GM23338 (cell line): ENCODE data around the gene GLRA2. TPM values are rescaled to one million over a fixed set of nuclear protein-coding genes. Genes with fewer than 3 reads are reported as not detected.

Experiments
- ATAC-seq: fragments of 200-7000 bp; cut with Tn5 transposase; 3 replicates; pipeline ENCODE4 v1.9.1; 2020
- DNase-seq: peaks from one replicate; pipeline ENCODE4 v3.0.0-alpha.2; 2015; ENCODE audit warnings: low spot score
- H2AFZ ChIP-seq: fragments of 200-600 bp; sonication (generic); 2 replicates; pipeline ENCODE4 v1.8.0; 2016; ENCODE audit warnings: antibody characterized with exemption, mild to moderate bottlenecking, moderate library complexity
- H3F3A ChIP-seq: fragments of 200-600 bp; sonication (generic); replicated peaks from 2 replicates; pipeline ENCODE4 v1.8.0; 2017; ENCODE audit warnings: antibody characterized with exemption, mixed run types, low read depth
- H3K27ac ChIP-seq: fragments of 200-600 bp; sonication (generic); 2 replicates; pipeline ENCODE4 v1.6.1; 2016; ENCODE audit warnings: low read depth
- H3K27me3 ChIP-seq: fragments of 200-600 bp; sonication (generic); 2 replicates; pipeline ENCODE4 v1.8.0; 2016; ENCODE audit warnings: mild to moderate bottlenecking, mixed run types, moderate library complexity; ENCODE audit not compliant: insufficient read depth
- H3K36me3 ChIP-seq: fragments of 200-600 bp; sonication (generic); 2 replicates; pipeline ENCODE4 v1.8.0; 2016; ENCODE audit warnings: mild to moderate bottlenecking; ENCODE audit not compliant: insufficient read depth
- H3K4me1 ChIP-seq: fragments of 200-600 bp; sonication (generic); 2 replicates; pipeline ENCODE4 v1.8.0; 2016; ENCODE audit warnings: mild to moderate bottlenecking, moderate library complexity; ENCODE audit not compliant: insufficient read depth
- H3K4me2 ChIP-seq: fragments of 200-600 bp; sonication (generic); 2 replicates; pipeline ENCODE4 v1.7.1; 2017; ENCODE audit warnings: mixed run types
- H3K4me3 ChIP-seq: fragments of 200-600 bp; sonication (generic); 2 replicates; pipeline ENCODE4 v1.6.1; 2016; ENCODE audit warnings: mixed run types
- H3K79me2 ChIP-seq: fragments of 200-600 bp; sonication (generic); replicated peaks from 2 replicates; pipeline ENCODE4 v1.8.0; 2017; ENCODE audit warnings: mild to moderate bottlenecking; ENCODE audit not compliant: insufficient read depth
- H3K9me2 ChIP-seq: fragments of 200-600 bp; sonication (generic); 2 replicates; pipeline ENCODE4 v1.8.0; 2017; ENCODE audit not compliant: insufficient read depth
- H4K20me1 ChIP-seq: fragments of 200-600 bp; sonication (generic); replicated peaks from 2 replicates; pipeline ENCODE4 v1.8.0; 2017; ENCODE audit warnings: mild to moderate bottlenecking; ENCODE audit not compliant: insufficient read depth
- H3K27ac Mint-ChIP-seq: 2 replicates; pipeline ENCODE4 v1.8.0; 2020; ENCODE audit warnings: inconsistent platforms, mild to moderate bottlenecking, moderate library complexity, mixed read lengths
- H3K27me3 Mint-ChIP-seq: 3 replicates; pipeline ENCODE4 v1.8.0; 2022; ENCODE audit warnings: low read depth, mild to moderate bottlenecking, moderate library complexity, mixed read lengths, inconsistent platforms; ENCODE audit not compliant: insufficient read depth, poor library complexity
- H3K36me3 Mint-ChIP-seq: 3 replicates; pipeline ENCODE4 v1.8.0; 2021; ENCODE audit warnings: low read depth, mild to moderate bottlenecking, inconsistent platforms, moderate library complexity, mixed read lengths
- H3K4me1 Mint-ChIP-seq: 3 replicates; pipeline ENCODE4 v1.8.0; 2020; ENCODE audit warnings: mild to moderate bottlenecking, inconsistent platforms, mixed read lengths
- H3K4me3 Mint-ChIP-seq: 3 replicates; pipeline ENCODE4 v1.8.0; 2021; ENCODE audit warnings: moderate library complexity, mild to moderate bottlenecking, inconsistent platforms, mixed read lengths
- H3K9me3 Mint-ChIP-seq: 3 replicates; pipeline ENCODE4 v1.8.0; 2020; ENCODE audit warnings: moderate library complexity, mild to moderate bottlenecking, inconsistent platforms, mixed read lengths
- POLR2AphosphoS5 ChIP-seq: IDR thresholded peaks from 2 replicates; pipeline ENCODE4 v1.6.1; 2016; ENCODE audit warnings: antibody characterized with exemption, low read depth
- REST ChIP-seq: IDR thresholded peaks from one replicate; pipeline ENCODE4 v1.6.1; 2018; ENCODE audit warnings: antibody characterized with exemption; ENCODE audit not compliant: unreplicated experiment
- ZNF114 ChIP-seq: fragments of 250-450 bp; sonication (Bioruptor Pico); IDR thresholded peaks from 2 replicates; pipeline ENCODE4 v1.5.0; 2020; ENCODE audit warnings: mild to moderate bottlenecking, moderate library complexity
- ZNF462 ChIP-seq: fragments of 250-450 bp; sonication (Bioruptor Pico); IDR thresholded peaks from 2 replicates; pipeline ENCODE4 v1.5.0; 2020; ENCODE audit warnings: mild to moderate bottlenecking, moderate library complexity
- polyA plus RNA-seq: library from polyadenylated mRNA; unstranded; fragments of >200 nt; fragmentation: Nextera tagmentation; extraction: Ambion mirVana; gene quantifications from 2 replicates; pipeline ENCODE4 v1.2.1, GENCODE V29; 2016
- total RNA-seq: library from RNA; depleted of rRNA; stranded (reverse); fragments of >200 nt; shearing (Covaris generic); gene quantifications from 2 replicates; pipeline ENCODE4 v1.2.3, GENCODE V29; 2014
- TF ChIP-seq, protein P1 (sequence below), 2 experiments: fragments of 200-600 bp in 1 of 2; sonication (generic) in 1 of 2; conservative IDR thresholded peaks; 2 replicates each; pipeline versions ENCODE4 v1.5.1 to v1.6.1; 2016 to 2017; ENCODE audit warnings: antibody characterized with exemption in 2 of 2, low read depth in 2 of 2, mild to moderate bottlenecking in 2 of 2, moderate library complexity in 1 of 2

Gene GLRA2
- total and polyA plus RNA-seq, 2 experiments from 2014 or later, result not detected

DNA sequence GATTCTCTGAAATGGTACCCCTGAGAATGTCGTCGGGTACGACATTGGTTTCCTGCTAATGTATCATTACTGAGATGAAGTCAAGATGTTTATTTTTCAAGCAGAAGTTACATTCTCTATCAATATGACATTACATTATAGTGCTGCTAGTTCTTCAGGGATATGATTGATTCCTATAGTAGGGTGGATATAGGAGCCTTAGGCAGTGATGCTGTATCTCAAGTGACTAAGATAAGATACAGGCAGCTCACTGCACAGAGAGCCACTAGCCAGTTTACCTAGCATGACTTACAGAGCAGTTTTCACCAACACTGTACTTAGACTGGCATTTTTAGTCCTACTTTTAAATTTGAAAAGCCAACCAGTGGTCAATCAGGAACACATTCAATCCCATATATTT lies 188.6 kb downstream of the GLRA2 start:
- no peaks in the 10 kb centered on the region for H3K9me2 ChIP-seq
- H3K4me3 ChIP-seq, result no peak overlapping the region
- Mint-ChIP-seq H3K36me3 (no peaks in the 10 kb centered on the region), H3K4me1 (no peaks in the 10 kb centered on the region), H3K4me3 (no peak overlapping the region), H3K27me3 (no peaks in the 10 kb centered on the region), H3K27ac (no peak overlapping the region), H3K9me3 (no peaks in the 10 kb centered on the region)
- ATAC-seq, result no peak
- no peak overlapping the region for H2AFZ ChIP-seq
- no peaks in the 10 kb centered on the region for H3K79me2 ChIP-seq
- H3K36me3 ChIP-seq, result no peaks in the 10 kb centered on the region
- H3K4me1 ChIP-seq, result no peaks in the 10 kb centered on the region
- no peaks in the 10 kb centered on the region for H3K27me3 ChIP-seq
- no peak for DNase-seq
- H4K20me1 ChIP-seq, result no peaks in the 10 kb centered on the region
- no peak overlapping the region for H3K4me2 ChIP-seq
- H3F3A ChIP-seq, result no peaks in the 10 kb centered on the region
- TF ChIP-seq REST, result no peak
- TF ChIP-seq ZNF114 (CRISPR knock-in tag), result no peak
- TF ChIP-seq, protein P1, sequence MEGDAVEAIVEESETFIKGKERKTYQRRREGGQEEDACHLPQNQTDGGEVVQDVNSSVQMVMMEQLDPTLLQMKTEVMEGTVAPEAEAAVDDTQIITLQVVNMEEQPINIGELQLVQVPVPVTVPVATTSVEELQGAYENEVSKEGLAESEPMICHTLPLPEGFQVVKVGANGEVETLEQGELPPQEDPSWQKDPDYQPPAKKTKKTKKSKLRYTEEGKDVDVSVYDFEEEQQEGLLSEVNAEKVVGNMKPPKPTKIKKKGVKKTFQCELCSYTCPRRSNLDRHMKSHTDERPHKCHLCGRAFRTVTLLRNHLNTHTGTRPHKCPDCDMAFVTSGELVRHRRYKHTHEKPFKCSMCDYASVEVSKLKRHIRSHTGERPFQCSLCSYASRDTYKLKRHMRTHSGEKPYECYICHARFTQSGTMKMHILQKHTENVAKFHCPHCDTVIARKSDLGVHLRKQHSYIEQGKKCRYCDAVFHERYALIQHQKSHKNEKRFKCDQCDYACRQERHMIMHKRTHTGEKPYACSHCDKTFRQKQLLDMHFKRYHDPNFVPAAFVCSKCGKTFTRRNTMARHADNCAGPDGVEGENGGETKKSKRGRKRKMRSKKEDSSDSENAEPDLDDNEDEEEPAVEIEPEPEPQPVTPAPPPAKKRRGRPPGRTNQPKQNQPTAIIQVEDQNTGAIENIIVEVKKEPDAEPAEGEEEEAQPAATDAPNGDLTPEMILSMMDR (conservative IDR thresholded peaks at IDR 0.05; ENCODE audit: low read depth in 2 of 2), result no peak
- TF ChIP-seq ZNF462 (CRISPR knock-in tag), result no peak
- no peak for TF ChIP-seq POLR2AphosphoS5
- no peak overlapping the region for H3K27ac ChIP-seq
